GM20000 (cell line): Measurements from ENCODE around the gene MYL3.

ENCODE experiments used
- DNase-seq: peaks from one replicate; pipeline ENCODE4 v3.0.0; 2012; ENCODE audit warnings: low spot score
- TF ChIP-seq, protein P1 (sequence below): IDR thresholded peaks from 2 replicates; pipeline ENCODE4 v1.5.1; 2012; ENCODE audit warnings: mild to moderate bottlenecking, control low read depth; ENCODE audit errors: extremely low read depth, missing control alignments

MYL3 gene

DNA sequence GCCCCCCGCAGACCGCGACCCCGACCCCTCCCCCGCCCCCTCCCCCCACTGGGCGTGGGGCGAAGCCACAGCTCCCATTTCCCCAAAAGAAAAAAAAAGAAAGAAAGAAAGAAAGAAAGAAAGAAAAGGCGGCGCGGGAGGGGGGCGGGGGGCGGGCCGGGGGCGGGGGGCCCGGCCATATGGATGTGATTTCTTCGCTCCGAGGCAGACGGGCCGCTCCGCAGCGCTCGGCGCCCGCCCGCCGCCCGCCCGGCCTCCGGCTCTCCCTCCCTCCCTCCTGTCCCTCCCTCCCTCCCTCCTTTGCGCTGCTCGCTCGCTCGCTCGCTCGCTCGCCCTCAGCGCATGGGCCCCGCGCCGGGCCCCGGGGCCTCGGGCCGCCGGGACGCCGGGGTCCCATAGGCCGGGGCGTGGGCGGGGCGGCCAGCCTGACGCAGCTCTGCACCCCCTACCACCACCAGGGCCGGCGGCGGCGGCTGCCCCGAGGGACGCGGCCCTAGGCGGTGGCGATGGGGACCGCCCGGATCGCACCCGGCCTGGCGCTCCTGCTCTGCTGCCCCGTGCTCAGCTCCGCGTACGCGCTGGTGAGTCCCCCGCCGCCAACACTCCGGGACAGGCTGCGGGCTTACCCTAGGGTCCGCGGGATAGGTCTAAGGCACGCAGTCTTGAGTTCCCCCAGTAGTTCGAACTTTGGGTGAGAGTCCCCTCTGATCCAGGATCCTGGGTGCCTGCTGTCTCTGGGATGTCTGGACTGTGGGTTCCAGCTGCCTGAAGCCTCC lies 20.0 kb upstream of the MYL3 start:
- TF ChIP-seq, protein P1, sequence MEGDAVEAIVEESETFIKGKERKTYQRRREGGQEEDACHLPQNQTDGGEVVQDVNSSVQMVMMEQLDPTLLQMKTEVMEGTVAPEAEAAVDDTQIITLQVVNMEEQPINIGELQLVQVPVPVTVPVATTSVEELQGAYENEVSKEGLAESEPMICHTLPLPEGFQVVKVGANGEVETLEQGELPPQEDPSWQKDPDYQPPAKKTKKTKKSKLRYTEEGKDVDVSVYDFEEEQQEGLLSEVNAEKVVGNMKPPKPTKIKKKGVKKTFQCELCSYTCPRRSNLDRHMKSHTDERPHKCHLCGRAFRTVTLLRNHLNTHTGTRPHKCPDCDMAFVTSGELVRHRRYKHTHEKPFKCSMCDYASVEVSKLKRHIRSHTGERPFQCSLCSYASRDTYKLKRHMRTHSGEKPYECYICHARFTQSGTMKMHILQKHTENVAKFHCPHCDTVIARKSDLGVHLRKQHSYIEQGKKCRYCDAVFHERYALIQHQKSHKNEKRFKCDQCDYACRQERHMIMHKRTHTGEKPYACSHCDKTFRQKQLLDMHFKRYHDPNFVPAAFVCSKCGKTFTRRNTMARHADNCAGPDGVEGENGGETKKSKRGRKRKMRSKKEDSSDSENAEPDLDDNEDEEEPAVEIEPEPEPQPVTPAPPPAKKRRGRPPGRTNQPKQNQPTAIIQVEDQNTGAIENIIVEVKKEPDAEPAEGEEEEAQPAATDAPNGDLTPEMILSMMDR: no peak
- DNase-seq: peak; percentile 68

DNA sequence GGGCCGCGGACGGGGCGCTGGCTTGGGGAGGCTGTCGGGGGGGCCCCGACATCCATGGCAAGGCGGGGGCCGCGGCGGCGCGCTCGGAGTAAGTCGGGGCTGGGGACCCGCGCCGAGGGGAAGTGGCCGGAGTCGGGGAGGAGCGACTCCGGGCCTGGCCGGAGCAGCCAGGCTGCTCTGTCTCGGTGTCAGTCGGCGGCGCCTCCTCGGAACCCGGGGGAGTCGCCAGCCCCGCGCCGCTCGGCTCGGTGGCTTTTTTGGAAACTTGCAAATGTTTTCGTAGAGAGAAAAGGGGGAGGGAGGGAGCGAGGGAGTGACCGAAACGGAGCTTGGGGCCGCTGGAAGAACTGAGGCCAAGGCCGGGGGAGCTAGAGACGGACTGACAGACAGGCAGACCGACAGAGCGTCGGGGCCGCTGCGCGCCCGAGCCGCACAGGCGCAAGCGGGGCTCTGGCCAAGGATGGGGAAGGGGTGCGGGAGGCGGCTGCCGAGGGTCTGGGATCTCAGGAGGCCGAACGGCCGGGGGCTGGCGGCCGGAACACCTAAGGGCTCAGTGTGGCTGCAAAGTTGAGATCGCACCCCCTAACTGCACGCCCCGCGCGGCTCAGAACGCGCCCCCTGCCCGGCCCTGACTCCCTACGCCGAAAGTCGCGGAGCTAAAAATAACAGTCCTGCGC lies 19.3 kb upstream of the MYL3 start:
- peak; percentile 65 for DNase-seq
- TF ChIP-seq, protein P1: no peak

DNA sequence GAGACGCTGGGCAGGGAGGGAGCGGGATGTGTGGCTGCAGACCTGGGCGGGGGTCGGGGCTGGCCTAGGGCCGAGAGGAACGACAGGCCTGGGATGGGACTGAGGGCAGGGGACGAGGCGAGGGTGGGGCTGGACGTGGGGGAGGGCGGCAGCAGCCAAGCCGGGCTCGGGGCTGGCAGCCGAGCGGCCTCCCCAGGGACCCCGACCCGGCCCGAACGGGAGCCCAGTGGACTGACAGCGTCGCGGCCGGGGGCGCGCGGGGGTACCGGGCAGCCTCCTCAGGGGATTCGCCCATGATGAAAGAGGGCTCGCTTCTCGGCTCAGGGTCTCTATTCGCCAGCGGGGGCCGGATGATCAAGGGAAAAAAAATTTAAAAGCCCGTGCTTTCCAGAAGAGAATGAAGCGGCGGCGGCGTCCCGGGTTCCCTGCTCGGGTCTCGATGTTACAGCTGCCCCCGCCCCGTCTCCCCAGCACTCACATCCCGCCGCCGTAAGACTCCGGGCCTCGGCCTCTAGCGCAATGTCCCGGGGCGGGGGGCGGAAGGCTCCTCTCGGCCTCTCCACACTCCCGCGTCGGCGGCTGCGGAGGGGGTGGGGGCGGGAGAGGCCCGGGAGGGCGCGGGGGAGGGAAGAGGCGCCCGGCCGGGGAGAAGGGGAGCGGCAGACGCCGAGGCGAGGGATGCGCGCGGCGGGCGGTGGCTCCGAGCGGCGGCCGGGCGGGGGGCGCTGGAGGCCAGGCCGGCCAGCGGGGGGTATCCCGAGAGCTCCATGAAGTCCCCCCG lies 18.5 kb upstream of the MYL3 start:
- TF ChIP-seq, protein P1: no peak
- no peak for DNase-seq

DNA sequence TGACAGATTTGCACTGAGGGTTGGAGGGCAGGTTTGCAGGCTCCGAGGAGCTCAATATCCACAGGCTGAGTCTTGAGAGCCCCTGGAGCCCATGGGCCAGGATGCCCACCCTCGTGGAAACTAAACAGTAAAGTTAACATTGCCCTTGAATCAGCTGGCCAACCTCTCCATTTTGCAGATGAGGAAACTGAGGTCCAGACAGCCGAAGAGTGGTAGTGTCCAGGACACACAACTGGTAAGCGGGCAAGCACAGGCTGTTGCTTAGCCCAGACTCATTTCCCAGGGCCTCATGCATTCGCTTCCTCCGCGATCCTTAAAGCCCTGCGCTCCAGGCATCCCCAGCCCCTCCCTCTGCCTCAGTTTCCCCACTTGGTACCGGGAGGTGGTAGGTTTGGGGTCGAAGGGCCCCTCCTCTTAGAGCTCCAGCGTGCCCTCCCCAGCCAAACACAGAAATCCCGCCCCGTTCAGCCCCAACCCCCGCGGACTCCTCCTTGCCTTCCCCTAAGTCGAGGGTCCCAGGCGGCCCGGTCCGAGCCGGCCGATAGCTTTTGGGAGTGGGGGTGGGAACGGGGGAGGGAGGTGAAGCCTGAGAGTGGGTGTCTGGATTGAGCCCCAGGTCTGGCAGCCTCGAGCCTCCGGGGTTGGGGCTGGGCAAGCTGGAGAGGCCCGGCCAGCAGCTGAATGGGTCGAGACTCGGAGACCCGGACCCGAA lies 17.8 kb upstream of the MYL3 start:
- TF ChIP-seq, protein P1: no peak
- no peak for DNase-seq

DNA sequence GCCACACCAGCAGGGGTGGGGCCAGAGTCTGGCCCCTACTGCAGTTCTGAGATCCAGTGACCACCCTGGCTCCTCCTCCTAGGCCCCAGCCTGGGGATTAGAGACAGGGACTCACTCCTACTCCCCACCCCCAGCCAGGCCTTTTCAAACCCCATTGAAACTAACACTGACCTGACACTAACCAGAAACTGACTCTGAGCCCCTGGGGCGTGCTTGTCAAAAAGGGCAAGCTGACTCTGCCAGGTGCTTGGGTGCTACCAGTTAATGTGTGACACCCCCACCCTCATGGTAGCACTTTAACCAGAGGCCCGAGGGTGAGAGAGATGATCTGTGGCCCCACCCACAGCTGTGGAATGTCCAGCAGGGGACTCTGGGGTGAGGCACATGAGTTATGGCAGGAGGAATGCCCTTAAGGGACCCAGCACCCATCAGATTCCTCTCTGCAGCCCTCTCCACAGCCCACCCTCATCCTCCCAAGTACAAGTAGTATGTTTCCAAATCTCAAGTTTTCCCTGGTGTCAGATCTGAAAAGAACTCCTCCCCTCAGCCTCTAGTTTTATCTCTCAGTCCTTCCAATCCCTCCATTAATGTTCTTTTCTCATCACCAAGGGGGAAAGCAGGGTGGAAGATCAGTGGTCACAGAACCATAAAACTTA lies 15.7 kb upstream of the MYL3 start:
- DNase-seq: no peak
- TF ChIP-seq, protein P1: no peak

DNA sequence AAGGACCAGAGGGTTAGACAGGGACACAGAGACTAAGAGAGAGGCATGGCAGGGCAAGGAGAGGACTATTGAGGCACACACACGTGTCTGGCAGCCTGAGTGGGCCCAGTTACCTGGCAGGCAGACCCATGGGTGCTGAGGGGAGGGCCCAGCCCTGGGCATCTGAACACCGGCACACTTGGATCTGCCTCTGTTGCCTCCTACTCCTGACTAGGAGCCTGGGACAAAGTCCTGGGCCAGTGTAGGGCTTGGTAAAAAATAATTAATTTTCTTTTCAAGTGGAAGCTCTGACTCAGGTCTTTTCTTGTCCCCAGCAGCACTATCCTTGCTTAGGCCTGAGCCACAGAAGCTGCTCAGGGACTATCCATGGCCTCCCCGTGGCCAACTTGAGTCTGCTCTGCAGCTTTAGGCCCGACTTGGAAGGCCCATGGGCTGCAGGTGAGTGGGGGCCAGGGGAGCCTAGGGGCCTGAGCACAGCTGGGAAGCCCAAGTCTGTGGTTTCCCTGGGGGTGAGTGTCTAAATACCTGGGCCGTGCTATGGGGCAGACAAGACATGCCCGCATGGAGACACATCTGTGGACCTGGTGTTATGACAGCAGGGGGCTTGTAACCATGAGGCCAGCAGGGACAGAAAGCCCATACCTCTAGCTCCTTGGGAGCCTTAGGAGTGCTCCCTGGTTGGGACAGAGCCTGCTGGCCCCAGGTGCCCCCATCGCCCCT lies 14.3 kb upstream of the MYL3 start, which contains the start of gene PTH1R:
TSS of gene PTH1R (plus strand) at position 316 of the 720 bp plus-strand sequence. CDS start 5,839 bp downstream, outside the sequence.
- TF ChIP-seq, protein P1: no peak
- DNase-seq: no peak
